Heart left ventricle (tissue), 13 donors: ENCODE measurements around the gene CUZD1.

Experiments used
- CTCF ChIP-seq, 12 donors: fragments of 200-600 bp; sonication (generic) in 4 of 12; IDR thresholded peaks; one replicate each; pipeline versions ENCODE4 v1.5.0 to v1.8.0; 2018 to 2022; ENCODE audit warnings: antibody characterized with exemption in 12 of 12, mild to moderate bottlenecking in 5 of 12
- POLR2A ChIP-seq, 2 donors: fragments of 450-650 bp; IDR thresholded peaks; one replicate each; pipeline ENCODE4 v1.6.1; 2017; ENCODE audit warnings: antibody characterized with exemption in 2 of 2, mild to moderate bottlenecking in 2 of 2, moderate library complexity in 2 of 2
- donor health status: ischemic (EF 13 %, LVEDD 7.1; RV severe dilation, severe dysfunction).
- donor health status: DM: no; HTN: yes; CAD: no.
- donor health status: DM: no; HTN: no; CAD: no.
- donor health status: ischemic (EF 25% LVEDD 6.9; RV normal size, moderate dysfunction).
- donor health status: ischemic (EF 25% LVEDD 5.7; RV mildly dilated, moderate dysfunction).
- donor health status: ischemic (EF 35%, LVEDD 5.7; RV mildly dilated, moderate dysfunction).
- donor health status: nonischemic (EF 11% LVEDD 7.7; RV severe dilation, severe dysfunction).
- donor health status: DM: yes; HTN: yes; CAD: no.
- donor health status: PGD.
- donor health status: ischemic (EF 29% LVEDD 5.4; RV normal size, mild dysfunction).
- donor health status: nonischemic (EF 23%, LVEDD 6.1; RV moderate dilation, normal function).

GRCh38 chr10:122854648-122855047, 9.0 kb upstream of the CUZD1 start:
- no peak for TF ChIP-seq CTCF (IDR thresholded peaks at IDR 0.05)
- no peak for TF ChIP-seq POLR2A (IDR thresholded peaks at IDR 0.05)
